Body of pancreas (tissue), 4 donors: ENCODE results near the gene CAPZA2.

ENCODE experiments used
- POLR2A ChIP-seq, 3 donors: fragments of 450-650 bp; IDR thresholded peaks; one replicate each; pipeline ENCODE4 v1.6.1; 2016; ENCODE audit warnings: antibody characterized with exemption in 3 of 3, mild to moderate bottlenecking in 2 of 3
- TF ChIP-seq, protein P1 (sequence below), 7 experiments: fragments of 450-650 bp in 4 of 7; fragments of 200-600 bp in 3 of 7; sonication (generic) in 3 of 7; IDR thresholded peaks; one replicate each; pipeline ENCODE4 v1.5.1; 2016 to 2019; ENCODE audit warnings: antibody characterized with exemption in 7 of 7

DNA sequence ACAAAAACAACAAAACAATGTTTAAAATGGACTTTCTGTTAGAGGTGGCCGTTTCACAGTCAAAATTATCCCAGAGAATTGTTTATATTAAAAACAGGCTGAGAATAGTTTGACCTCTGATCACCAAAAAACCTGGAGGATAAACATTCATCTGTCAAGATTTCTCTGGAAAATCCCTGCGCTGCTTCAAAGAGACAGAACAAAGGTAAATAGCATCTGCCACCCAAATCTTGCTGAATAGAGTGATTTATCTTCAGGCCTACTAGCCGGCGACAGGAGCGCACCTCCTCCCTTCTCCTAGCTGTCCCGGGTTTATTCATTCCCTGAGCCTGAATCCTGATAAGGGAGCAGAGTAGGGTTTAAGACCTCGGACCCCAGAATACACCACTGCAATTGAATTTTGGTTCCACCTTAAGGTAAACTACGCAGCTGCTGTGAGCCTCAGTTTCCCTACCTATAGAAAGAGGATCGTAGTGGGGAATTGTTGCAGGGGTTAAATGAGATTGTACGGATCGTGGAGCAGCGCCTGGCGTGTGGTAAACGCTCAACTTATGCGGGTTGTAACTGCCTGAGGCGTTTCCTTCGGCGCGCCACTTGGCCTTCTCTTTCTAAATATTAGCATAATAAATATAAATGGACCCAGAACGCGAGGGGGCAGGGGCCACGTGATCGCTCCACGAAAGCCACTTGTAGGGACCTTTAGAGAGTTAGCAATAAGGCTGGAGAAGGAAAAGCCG, 90.4 kb downstream of the CAPZA2 start:
- TF ChIP-seq, protein P1, sequence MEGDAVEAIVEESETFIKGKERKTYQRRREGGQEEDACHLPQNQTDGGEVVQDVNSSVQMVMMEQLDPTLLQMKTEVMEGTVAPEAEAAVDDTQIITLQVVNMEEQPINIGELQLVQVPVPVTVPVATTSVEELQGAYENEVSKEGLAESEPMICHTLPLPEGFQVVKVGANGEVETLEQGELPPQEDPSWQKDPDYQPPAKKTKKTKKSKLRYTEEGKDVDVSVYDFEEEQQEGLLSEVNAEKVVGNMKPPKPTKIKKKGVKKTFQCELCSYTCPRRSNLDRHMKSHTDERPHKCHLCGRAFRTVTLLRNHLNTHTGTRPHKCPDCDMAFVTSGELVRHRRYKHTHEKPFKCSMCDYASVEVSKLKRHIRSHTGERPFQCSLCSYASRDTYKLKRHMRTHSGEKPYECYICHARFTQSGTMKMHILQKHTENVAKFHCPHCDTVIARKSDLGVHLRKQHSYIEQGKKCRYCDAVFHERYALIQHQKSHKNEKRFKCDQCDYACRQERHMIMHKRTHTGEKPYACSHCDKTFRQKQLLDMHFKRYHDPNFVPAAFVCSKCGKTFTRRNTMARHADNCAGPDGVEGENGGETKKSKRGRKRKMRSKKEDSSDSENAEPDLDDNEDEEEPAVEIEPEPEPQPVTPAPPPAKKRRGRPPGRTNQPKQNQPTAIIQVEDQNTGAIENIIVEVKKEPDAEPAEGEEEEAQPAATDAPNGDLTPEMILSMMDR (IDR thresholded peaks at IDR 0.05), result no peak
- peak in 2 of 3 donors; percentile 7 to 26 for TF ChIP-seq POLR2A (IDR thresholded peaks at IDR 0.05)
